ENCODE results near the gene DOCK10. TPM values are rescaled to one million over a fixed set of nuclear protein-coding genes. Genes with fewer than 3 reads are reported as not detected.

Gene DOCK10
- total RNA-seq, 1 experiment from 2014 or later: 52.9 TPM

DNA sequence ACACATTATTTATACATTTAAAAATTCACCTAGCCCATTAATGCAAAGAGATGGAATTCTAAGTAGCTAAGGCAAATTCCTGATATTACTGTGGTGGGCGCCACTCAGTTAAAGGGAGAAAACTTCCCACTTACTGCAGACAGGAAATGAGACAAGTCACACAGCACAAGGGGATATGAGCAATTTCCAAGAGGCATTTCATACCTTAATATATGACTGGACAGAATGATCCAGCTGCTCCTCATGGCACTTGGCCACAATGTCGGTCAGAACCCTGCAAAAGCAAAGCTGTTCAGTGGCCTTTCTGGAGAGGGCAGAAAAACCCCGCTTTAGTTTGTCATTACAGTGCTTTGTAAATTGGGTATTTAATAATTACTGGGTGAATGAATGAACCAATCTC lies 204.7 kb downstream of the DOCK10 start:
- DNase-seq (ENCODE audit: low read depth): peak; percentile 91

- DNase-seq (ENCODE audit: low read depth): no peak
These were observed 205.2 kb downstream of the DOCK10 start for GRCh38 chr2:224837066-224837465.

GRCh38 chr2:224836263-224836662 lies 206.0 kb downstream of the DOCK10 start:
- DNase-seq (ENCODE audit: low read depth): no peak

DNA sequence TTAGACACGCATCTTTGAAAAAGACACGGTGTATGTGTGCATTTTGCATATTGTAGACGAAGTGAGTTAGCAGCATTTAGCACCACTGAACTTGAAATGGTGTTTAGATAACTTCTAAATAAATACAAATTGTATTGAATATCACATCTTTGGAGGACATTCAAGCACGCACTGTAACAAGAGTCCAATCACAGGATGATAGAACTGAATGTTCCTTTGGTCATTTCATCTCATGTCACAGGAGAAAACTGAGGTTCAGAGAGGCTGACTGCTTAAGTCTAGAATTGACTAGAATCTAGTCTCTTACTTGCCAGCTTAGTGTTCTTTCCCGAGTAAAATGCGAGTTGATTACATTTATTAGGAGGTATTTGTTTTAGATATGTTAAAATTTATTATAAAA lies 206.9 kb downstream of the DOCK10 start:
- DNase-seq (ENCODE audit: low read depth): no peak

- DNase-seq (ENCODE audit: low read depth): no peak
These were observed 208.3 kb downstream of the DOCK10 start for GRCh38 chr2:224833986-224834385.

DNA sequence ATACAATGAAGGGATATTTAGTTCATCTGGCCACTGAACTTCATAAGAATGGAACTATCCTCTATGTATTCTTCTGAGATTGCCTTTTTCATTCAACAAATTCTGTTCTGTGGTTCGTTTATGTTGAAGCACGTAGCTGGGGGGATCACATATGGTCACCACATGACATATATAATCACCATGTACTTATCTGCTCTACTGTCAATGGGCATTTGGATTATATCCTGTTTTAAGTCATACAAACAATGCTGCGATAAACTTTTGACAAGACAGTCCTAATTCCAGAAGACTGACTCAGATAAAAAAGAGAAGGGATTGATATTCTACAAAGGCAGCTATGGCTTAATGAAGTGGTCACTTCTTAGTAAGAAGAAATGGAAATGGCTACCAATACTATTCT lies 210.1 kb downstream of the DOCK10 start:
- no peak for DNase-seq (ENCODE audit: low read depth)

DNA sequence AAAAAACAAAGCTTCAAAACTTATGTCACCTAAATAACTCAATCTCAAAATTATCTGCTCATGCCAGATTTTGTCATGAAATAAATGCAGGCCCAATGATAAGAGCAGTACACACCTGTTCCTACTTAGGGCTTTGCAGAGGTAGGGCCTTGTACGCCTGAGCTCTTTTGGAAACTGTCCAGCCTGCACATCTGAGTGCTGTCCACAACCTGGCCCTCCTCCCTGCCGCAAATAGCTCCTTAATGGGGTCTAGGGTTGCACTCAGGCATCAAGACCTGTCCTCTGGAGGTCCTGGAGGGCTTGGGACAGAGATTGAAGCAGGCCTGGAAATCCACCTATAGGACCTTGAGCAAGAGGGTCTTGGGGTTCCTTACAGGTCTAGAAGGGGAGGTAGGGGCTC lies 210.7 kb downstream of the DOCK10 start:
- no peak for DNase-seq (ENCODE audit: low read depth)

DNA sequence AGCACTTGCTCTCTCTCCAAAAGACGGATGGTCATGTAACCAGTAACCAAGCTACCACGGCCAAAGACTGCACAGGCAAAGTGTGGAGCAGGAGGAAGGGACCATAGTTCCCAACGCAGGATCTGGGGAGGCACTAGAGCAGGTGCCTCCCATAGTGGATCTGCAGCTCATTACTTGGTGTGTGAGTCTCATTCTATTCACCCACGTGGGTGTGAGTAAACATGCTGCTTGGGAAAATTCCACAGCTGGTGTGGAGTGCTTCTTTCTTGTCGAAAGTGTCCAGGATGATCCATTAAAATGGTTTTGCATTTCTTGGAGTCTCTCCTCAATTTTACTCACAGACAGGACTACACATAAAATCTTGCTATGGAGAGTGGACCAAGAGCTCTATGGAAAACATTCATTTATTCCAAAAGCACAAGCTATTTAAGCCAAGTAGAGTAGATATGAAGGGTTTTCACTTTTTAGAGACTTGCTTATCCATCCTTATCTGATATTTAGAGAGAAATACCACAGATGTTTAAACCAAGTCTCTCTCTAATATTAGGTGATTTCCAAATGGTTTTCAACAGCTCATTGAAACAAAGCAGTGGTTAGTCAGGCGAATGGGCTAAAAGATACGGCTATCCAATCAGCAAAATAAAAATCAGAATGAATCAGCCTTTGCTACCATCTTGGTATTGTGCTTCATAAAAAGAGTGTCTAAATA lies 221.8 kb downstream of the DOCK10 start:
- DNase-seq (ENCODE audit: low read depth): no peak

DNA sequence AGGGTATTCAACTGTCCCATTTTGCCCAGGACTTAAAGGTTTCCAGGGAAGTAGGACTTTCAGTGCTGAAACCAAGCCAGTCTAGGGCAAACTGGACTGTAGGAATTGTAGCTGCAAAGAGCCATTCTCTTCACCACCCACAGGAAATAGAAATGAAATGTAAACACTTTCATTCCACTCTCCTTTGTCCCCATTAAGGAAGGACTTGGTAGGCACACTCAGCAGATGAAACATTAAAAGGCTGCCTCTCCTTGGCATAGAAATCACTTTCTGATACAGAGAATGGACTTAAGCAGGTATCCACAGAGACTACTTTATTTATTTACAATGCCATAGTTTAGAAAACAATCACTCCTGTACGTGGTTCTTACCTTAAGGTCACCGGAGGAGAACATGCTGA lies 223.2 kb downstream of the DOCK10 start:
- DNase-seq (ENCODE audit: low read depth): no peak

DNA sequence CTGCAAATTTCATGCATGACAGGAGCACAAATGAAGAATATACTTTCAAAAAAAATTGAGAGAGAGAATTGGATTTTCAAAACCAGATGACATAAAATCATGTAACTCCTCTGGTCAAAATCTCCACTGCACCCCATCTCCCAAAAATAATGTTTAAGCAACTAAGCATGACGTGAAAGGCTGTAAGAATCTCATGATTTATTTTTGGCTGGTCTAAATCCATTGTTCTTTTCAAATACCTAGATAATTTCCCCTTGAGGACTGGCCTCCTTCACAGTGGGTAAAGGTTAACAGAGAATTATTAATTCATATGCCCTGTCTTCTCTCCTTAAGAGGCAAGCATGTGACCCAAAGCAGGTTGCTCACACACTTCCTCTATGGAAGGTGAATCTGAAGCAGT lies 224.6 kb downstream of the DOCK10 start:
- no peak for DNase-seq (ENCODE audit: low read depth)

DNA sequence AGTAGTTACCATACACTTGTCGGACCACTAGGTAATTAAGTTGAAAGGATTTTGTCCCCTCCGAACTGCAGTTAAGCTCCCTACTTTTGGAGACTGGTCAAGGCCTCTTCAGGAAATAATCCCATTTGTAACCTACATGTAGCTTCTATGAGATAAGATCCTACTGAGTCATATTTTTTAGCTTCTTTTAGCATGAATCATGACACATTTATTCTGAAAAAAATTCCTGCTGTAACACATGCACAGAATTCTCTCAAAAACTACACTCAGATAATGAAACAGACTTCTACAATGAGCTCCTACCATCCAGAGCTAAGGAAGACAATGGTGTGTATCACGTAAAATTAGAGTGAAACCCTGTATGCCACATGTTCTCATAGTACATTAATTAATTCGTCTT lies 225.5 kb downstream of the DOCK10 start:
- peak; percentile 91 for DNase-seq (ENCODE audit: low read depth)

DNA sequence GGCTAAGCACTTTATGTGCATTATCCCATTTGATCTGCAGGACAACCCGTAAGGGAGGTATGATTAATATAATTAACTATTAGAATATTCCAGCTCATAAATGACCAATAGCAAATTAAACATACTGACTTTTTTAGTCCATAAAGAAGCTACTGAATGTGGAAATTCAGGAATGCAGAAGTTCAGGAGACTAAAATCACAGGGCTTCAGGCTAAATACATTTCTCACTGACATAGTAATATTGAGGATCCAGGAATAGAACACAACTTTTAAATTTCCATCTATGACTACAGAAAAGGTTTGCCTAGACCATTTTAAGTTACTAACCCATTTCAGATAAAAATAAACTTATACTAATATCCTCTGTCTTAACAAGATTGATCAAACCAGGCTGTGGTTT lies 228.7 kb downstream of the DOCK10 start:
- DNase-seq (ENCODE audit: low read depth): no peak

DNA sequence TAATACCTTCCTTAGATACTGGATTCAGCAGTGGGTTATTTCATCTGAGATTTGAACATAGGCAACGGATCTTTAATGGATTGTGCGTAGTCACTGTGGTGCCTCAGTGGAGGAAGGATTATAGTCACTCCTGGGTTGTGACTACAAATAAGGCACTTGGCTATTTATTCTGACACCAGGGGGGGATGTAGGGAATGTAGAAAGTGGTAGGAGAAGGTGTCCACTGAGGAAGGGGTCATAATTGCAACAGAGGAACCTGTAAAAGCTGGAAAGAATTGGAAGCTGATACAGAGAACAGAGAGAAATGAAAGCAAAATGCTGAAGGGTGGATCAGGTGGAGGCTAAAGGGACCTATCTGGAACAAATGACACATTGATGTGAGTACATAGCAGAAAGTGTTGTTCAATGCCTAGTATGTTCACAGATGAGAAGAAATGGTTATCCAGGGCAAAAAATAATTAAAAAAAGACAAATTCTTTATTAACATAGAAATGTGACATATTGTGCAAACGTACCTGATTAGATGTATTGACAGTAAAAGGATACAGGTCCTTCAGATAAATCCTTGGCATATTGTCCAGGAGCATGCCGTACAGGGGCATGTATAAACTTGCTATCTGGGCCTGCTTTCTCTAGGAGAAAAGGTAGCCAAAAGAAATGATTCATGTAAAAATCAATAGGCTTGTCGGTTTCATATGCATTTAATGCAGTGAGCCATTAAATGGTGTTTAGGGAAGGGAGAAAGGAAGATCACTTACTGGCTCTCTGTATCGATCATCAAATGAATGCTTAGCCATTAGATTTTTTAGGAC lies 234.9 kb downstream of the DOCK10 start:
- no peak for DNase-seq (ENCODE audit: low read depth)

DNA sequence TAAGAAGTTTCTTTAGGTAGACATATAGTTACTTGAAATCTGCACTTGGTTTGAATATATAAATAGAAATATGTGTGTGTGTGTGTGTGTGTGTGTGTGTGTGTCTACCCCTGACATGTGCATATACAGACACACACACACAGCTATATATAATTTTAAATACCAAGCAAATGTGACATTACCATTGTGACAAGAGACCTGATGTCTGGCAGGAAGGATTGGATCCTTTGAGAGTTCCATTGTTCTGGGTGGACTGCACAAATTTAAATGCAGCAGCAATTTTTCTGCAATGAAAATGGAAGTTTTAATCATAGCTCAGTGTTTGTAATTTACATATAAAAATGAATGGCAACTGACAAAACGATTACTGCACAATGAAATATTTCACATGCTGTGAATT lies 238.3 kb downstream of the DOCK10 start:
- no peak for DNase-seq (ENCODE audit: low read depth)

DNA sequence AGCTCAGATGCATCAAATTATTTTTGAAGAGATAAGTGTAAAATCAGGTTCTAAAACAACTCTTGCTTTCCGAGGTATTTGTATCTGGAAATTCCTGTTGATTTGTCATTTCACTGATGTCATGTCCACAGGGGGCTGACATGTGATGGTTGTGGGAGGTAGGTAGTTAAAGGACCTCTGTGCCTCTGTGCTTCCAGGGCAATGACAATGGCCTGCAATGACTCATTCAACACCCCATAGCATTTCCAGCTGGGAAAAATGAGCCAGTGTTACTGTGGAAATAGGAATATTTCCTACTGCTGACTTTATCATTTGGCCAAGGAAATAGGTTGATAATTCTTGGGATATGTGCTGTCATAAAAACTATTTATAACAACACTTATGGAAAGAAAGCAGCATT lies 239.9 kb downstream of the DOCK10 start:
- peak; percentile 65 for DNase-seq (ENCODE audit: low read depth)

DNA sequence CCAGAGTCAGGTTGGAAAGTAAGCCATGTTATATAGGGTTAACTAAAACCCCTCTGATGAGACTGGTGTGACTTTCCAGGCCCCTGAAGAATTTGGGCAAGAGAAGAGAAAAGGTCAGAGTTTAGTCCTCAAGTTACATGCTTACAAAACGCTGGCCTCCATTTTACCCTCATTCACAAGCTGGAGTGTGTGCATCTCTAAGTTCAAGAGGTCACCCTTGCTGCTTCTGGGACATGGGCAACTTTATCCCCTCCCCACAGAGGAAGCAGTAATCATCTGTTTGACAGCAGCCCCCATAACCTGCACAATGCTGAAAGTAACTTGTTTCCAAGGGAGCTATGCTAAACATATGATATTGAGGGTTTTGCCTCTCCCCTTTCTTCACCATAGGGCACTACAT lies 240.9 kb downstream of the DOCK10 start:
- DNase-seq (ENCODE audit: low read depth): no peak

- DNase-seq (ENCODE audit: low read depth): no peak
These were observed 242.6 kb downstream of the DOCK10 start for GRCh38 chr2:224799691-224800090.

DNA sequence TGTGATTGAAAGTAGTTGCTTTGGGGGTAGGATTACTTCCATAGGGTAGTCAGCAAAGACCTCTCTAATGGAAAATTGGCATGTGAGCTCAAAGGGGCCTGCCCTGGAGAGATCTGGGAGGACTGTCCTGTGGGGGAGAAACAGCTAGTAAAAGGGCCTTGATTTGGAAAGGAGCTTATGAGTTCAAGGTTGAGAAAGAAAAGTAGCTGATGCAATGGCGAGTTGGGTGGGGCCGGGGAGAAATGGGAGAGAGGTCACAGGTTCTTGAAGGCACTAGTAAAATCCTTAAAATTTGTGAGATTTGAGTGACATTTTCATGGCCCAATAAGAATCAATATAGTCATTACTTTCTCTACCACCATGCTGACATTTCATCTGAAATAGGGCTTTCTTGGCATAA lies 244.1 kb downstream of the DOCK10 start:
- no peak for DNase-seq (ENCODE audit: low read depth)

- no peak for DNase-seq (ENCODE audit: low read depth)
These were observed 245.5 kb downstream of the DOCK10 start for GRCh38 chr2:224796695-224797305.

DNA sequence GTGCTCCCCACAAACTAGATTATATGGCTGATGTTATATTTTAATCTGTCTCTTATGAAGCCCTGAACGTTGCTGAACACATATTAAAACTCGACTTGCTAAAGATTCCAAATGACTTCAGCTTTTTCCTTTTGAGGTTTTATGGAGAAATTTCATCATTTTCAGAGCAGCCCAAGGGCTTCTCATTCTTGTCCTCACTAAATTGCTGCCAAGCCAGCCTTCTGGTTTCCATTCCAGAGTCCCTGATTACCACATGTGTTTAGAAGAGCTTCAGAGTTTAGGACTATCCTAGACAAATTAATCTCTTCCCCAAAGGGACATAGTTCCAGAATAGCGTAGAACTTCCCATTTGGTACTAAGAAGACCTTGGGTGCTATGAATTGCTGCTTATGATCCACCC lies 248.3 kb downstream of the DOCK10 start:
- DNase-seq (ENCODE audit: low read depth): no peak

DNA sequence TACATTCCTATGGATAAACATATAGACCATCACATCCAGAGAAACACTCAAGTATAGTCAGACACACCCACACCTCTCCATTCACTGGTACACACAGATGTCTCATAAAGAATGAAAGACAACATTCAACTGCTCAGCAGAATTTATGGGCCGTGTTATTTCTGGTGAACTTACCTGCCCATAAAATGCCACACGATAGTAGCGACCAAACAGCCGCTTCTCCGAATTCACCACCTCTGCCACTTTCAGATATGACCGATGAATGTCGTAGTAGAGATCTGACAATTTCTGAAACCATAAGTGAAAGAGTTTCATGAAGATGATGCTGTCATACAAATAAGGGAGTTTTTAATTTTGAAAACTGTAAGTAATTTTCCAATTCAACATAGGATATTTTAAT lies 255.4 kb downstream of the DOCK10 start:
- DNase-seq (ENCODE audit: low read depth): no peak

GRCh38 chr2:224781400-224781799 lies 260.9 kb downstream of the DOCK10 start:
- DNase-seq (ENCODE audit: low read depth): no peak

DNA sequence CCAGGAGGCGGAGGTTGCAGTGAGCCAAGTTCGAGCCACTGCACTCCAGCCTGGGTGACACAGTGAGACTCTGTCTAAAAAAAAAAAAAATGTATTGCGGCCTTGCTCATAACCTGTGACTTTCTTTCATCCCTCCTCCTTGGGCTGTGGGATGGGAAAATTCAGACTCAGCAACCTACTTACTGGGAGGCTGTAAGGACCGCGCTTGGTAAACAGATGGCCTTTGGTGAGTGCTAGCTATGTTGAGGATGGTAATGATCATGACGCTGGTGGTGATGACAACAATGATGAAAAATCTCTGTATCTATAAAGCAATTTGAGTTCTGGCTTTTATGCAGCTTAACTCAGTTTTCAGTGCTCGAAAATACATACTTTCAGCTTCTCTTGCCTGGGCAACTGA lies 261.4 kb downstream of the DOCK10 start:
- DNase-seq (ENCODE audit: low read depth): no peak
